ENCODE data around the gene LSR. TPM values are rescaled to one million over a fixed set of nuclear protein-coding genes. Genes with fewer than 3 reads are reported as not detected.

Gene LSR
- total RNA-seq, 2 donors from 2014 or later = 252 TPM

GRCh38 chr19:35247526-35248309, 1.1 kb upstream of the LSR start:
- Histone ChIP-seq H3K9ac (ENCODE audit: low read depth in 2 of 2, low read length in 2 of 2) (peak overlapping the region; percentile 80 to 85), H3K27me3 (peaks cover 5% of the 10 kb centered on the region), H3K4me3 (peak overlapping the region; percentile 72), H3K4me1 (no peaks in the 10 kb centered on the region), H3K36me3 (no peaks in the 10 kb centered on the region), H3K27ac (peak overlapping the region; percentile 90), H3K9me3 (no peaks in the 10 kb centered on the region)
- peak; percentile 94 for DNase-seq
- TF ChIP-seq CTCF (IDR thresholded peaks at IDR 0.05) = peak; percentile 41
- intact Hi-C loops (cut with DNase I) = no loop called here

GRCh38 chr19:35249146-35249847, 495 bp downstream of the LSR start:
- Histone ChIP-seq H3K4me3 (peak overlapping the region; percentile 72), H3K27me3 (peaks cover 5% of the 10 kb centered on the region), H3K9me3 (no peaks in the 10 kb centered on the region), H3K4me1 (no peaks in the 10 kb centered on the region), H3K27ac (peak overlapping the region; percentile 90), H3K36me3 (no peaks in the 10 kb centered on the region), H3K9ac (ENCODE audit: low read depth in 2 of 2, low read length in 2 of 2) (peak overlapping the region; percentile 80 to 85)
- TF ChIP-seq CTCF (IDR thresholded peaks at IDR 0.05) = no peak
- intact Hi-C loops (cut with DNase I) = no loop called here
- peak; percentile 53 for DNase-seq

GRCh38 chr19:35249848-35250711, 1.3 kb downstream of the LSR start:
- no peak for TF ChIP-seq CTCF (IDR thresholded peaks at IDR 0.05)
- Histone ChIP-seq H3K4me1 (no peaks in the 10 kb centered on the region), H3K9me3 (no peaks in the 10 kb centered on the region), H3K9ac (ENCODE audit: low read depth in 2 of 2, low read length in 2 of 2) (peak overlapping the region in 1 of 2 donors; percentile 80), H3K36me3 (no peaks in the 10 kb centered on the region), H3K27ac (peak overlapping the region; percentile 90), H3K4me3 (peak overlapping the region; percentile 72), H3K27me3 (peaks cover 5% of the 10 kb centered on the region)
- intact Hi-C loops (cut with DNase I) = no loop called here
- DNase-seq = peak; percentile 19

- H3K27ac ChIP-seq = no peak overlapping the region
- H3K27me3 ChIP-seq = peaks cover 5% of the 10 kb centered on the region
- intact Hi-C loops (cut with DNase I) = no loop called here
- DNase-seq = peak; percentile 13
- H3K36me3 ChIP-seq = no peaks in the 10 kb centered on the region
- H3K9ac ChIP-seq (ENCODE audit: low read depth in 2 of 2, low read length in 2 of 2) = no peak overlapping the region
- no peak overlapping the region for H3K4me3 ChIP-seq
- TF ChIP-seq CTCF (IDR thresholded peaks at IDR 0.05) = no peak
- H3K9me3 ChIP-seq = no peaks in the 10 kb centered on the region
- H3K4me1 ChIP-seq = no peaks in the 10 kb centered on the region
These were observed 2.7 kb downstream of the LSR start for GRCh38 chr19:35251456-35251855.

Measured in colonic mucosa (tissue), 4 donors.